SK-N-SH (cell line): ENCODE measurements around the gene ZNF20. TPM values are rescaled to one million over a fixed set of nuclear protein-coding genes. Genes with fewer than 3 reads are reported as not detected.
A peak's percentile ranks its signal among the peaks of the same experiment; 100 is the strongest.

Experiments
- CTCF ChIA-PET: fragments of 300-600, 350-600 bp; formaldehyde crosslinking; extraction: SDS; loops from one replicate; lab custom pipeline; 2021; lab: Yijun Ruan, JAX
- POLR2A ChIA-PET: fragments of 350-600 bp; sonication (Branson Sonifier 250); formaldehyde crosslinking; extraction: SDS; loops from one replicate; lab custom pipeline; 2020; ENCODE audit warnings: antibody characterized with exemption, inconsistent platforms; lab: Yijun Ruan, JAX
- DNase-seq: peaks from one replicate; pipeline ENCODE4 v3.0.0; 2012
- H2AFZ ChIP-seq: fragments of 200-600 bp; sonication (generic); 2 replicates; pipeline ENCODE4 v1.8.1; 2016; ENCODE audit warnings: antibody characterized with exemption, mild to moderate bottlenecking, low read depth
- H3F3A ChIP-seq: fragments of 200-600 bp; sonication (generic); replicated peaks from 2 replicates; pipeline ENCODE3; 2016; ENCODE audit warnings: antibody characterized with exemption, mild to moderate bottlenecking; ENCODE audit not compliant: insufficient read depth
- H3K27ac ChIP-seq, 2 experiments: fragments of 200-500 bp in 1 of 2; fragments of 200-600 bp in 1 of 2; sonication (Bioruptor generic) in 1 of 2; sonication (generic), shearing (Covaris generic) in 1 of 2; 2 replicates each; pipeline versions ENCODE4 v1.5.1 to v1.6.1; 2014 to 2016; ENCODE audit warnings: low read depth in 2 of 2, inconsistent platforms in 1 of 2, low read length in 1 of 2, mild to moderate bottlenecking in 1 of 2, mixed read lengths in 1 of 2
- H3K27me3 ChIP-seq: fragments of 200-600 bp; sonication (generic), shearing (Covaris generic); 2 replicates; pipeline ENCODE4 v1.6.1; 2016; ENCODE audit warnings: mixed run types; ENCODE audit not compliant: insufficient read depth
- H3K36me3 ChIP-seq, 2 experiments: fragments of 200-500 bp in 1 of 2; fragments of 200-600 bp in 1 of 2; sonication (Bioruptor generic) in 1 of 2; sonication (generic) in 1 of 2; replicated peaks in 1 of 2; 2 replicates each; pipeline versions ENCODE3 to v1.5.1; 2014 to 2016; ENCODE audit warnings: low read length in 1 of 2, mild to moderate bottlenecking in 1 of 2; ENCODE audit not compliant: insufficient read depth in 2 of 2, control insufficient read depth in 1 of 2
- H3K4me1 ChIP-seq, 2 experiments: fragments of 200-500 bp in 1 of 2; fragments of 200-600 bp in 1 of 2; sonication (Bioruptor generic) in 1 of 2; sonication (generic), shearing (Covaris generic) in 1 of 2; 2 replicates each; pipeline versions ENCODE4 v1.5.1 to v1.6.1; 2014 to 2016; ENCODE audit warnings: low read depth in 1 of 2, low read length in 1 of 2, mixed run types in 1 of 2; ENCODE audit not compliant: insufficient read depth in 2 of 2, control insufficient read depth in 1 of 2
- H3K4me2 ChIP-seq: fragments of 200-600 bp; sonication (generic), shearing (Covaris generic); 2 replicates; pipeline ENCODE4 v1.6.1; 2017; ENCODE audit warnings: mixed run types
- H3K4me3 ChIP-seq, 2 experiments: fragments of 200-500 bp in 1 of 2; fragments of 200-600 bp in 1 of 2; sonication (Bioruptor generic) in 1 of 2; sonication (generic), shearing (Covaris generic) in 1 of 2; 2 replicates each; pipeline versions ENCODE4 v1.5.1 to v1.8.1; 2014 to 2016; ENCODE audit warnings: low read depth in 2 of 2, inconsistent platforms in 1 of 2, low read length in 1 of 2, mild to moderate bottlenecking in 1 of 2, mixed read lengths in 1 of 2, moderate library complexity in 1 of 2
- H3K79me2 ChIP-seq: fragments of 200-600 bp; sonication (generic); 2 replicates; pipeline ENCODE4 v1.8.1; 2017; ENCODE audit warnings: mild to moderate bottlenecking; ENCODE audit not compliant: insufficient read depth
- H3K9ac ChIP-seq: fragments of 200-600 bp; sonication (generic); 2 replicates; pipeline ENCODE4 v1.6.1; 2017; ENCODE audit warnings: mixed run types
- H3K9me2 ChIP-seq: fragments of 200-600 bp; sonication (generic); 2 replicates; pipeline ENCODE4 v1.6.1; 2017; ENCODE audit warnings: mixed run types
- H3K9me3 ChIP-seq: fragments of 200-600 bp; sonication (generic); 2 replicates; pipeline ENCODE4 v1.6.1; 2017; ENCODE audit warnings: mixed run types, mild to moderate bottlenecking, moderate library complexity
- H4K20me1 ChIP-seq: fragments of 200-600 bp; sonication (generic); 2 replicates; pipeline ENCODE4 v1.6.1; 2017; ENCODE audit warnings: mild to moderate bottlenecking, mixed run types; ENCODE audit not compliant: insufficient read depth
- CTCF ChIP-seq: fragments of 200-600 bp; sonication (generic); IDR thresholded peaks from 2 replicates; pipeline ENCODE4 v1.6.1; 2017; ENCODE audit warnings: antibody characterized with exemption, mild to moderate bottlenecking, moderate library complexity
- ELF1 ChIP-seq: IDR thresholded peaks from 2 replicates; pipeline ENCODE4 v1.4.0; 2012
- FOSL2 ChIP-seq: IDR thresholded peaks from 2 replicates; pipeline ENCODE4 v1.4.0; 2012; ENCODE audit warnings: low read depth, mild to moderate bottlenecking, moderate library complexity, borderline replicate concordance
- FOXJ3 ChIP-seq: sonication (generic); formaldehyde crosslinking; IDR thresholded peaks from 2 replicates; pipeline ENCODE4 v1.5.1; 2020; ENCODE audit warnings: mild to moderate bottlenecking, missing genetic modification reagents
- FOXM1 ChIP-seq: IDR thresholded peaks from 2 replicates; pipeline ENCODE4 v1.4.0; 2012; ENCODE audit warnings: low read depth, mild to moderate bottlenecking
- JUND ChIP-seq: IDR thresholded peaks from 2 replicates; pipeline ENCODE4 v1.4.0; 2012
- MAX ChIP-seq: IDR thresholded peaks from 2 replicates; pipeline ENCODE4 v1.4.0; 2012; ENCODE audit warnings: low read depth
- MXI1 ChIP-seq: IDR thresholded peaks from 2 replicates; pipeline ENCODE4 v1.6.1; 2012; ENCODE audit warnings: mild to moderate bottlenecking, low read depth, low read length, improper control_type of control experiment
- NFIC ChIP-seq: IDR thresholded peaks from 2 replicates; pipeline ENCODE4 v1.4.0; 2012; ENCODE audit warnings: borderline replicate concordance
- NRF1 ChIP-seq: IDR thresholded peaks from 2 replicates; pipeline ENCODE4 v1.6.1; 2012; ENCODE audit warnings: low read depth, mild to moderate bottlenecking, low read length
- POLR2AphosphoS5 ChIP-seq: IDR thresholded peaks from 2 replicates; pipeline ENCODE4 v1.6.1; 2012; ENCODE audit warnings: low read depth, low read length
- RAD21 ChIP-seq: IDR thresholded peaks from 2 replicates; pipeline ENCODE4 v1.6.1; 2012; ENCODE audit warnings: mild to moderate bottlenecking, low read length
- RCOR1 ChIP-seq: fragments of 150-350 bp; IDR thresholded peaks from 2 replicates; pipeline ENCODE4 v1.6.1; 2017; ENCODE audit warnings: antibody characterized with exemption, low read length
- RFX5 ChIP-seq: IDR thresholded peaks from 2 replicates; pipeline ENCODE4 v1.6.1; 2012; ENCODE audit warnings: mild to moderate bottlenecking, improper control_type of control experiment, low read length
- RXRA ChIP-seq: IDR thresholded peaks from 2 replicates; pipeline ENCODE4 v1.4.0; 2012; ENCODE audit warnings: low read depth, mild to moderate bottlenecking, borderline replicate concordance
- SMC3 ChIP-seq: IDR thresholded peaks from 2 replicates; pipeline ENCODE4 v1.6.1; 2012; ENCODE audit warnings: low read depth, low read length, improper control_type of control experiment
- TCF12 ChIP-seq: IDR thresholded peaks from 2 replicates; pipeline ENCODE4 v1.4.0; 2012
- TEAD4 ChIP-seq: IDR thresholded peaks from 2 replicates; pipeline ENCODE4 v1.4.0; 2012; ENCODE audit warnings: mild to moderate bottlenecking, borderline replicate concordance; ENCODE audit not compliant: insufficient read depth
- USF1 ChIP-seq: IDR thresholded peaks from 2 replicates; pipeline ENCODE4 v1.4.0; 2012; ENCODE audit warnings: low read depth, borderline replicate concordance
- USF2 ChIP-seq: fragments of 150-350 bp; IDR thresholded peaks from 2 replicates; pipeline ENCODE4 v1.6.1; 2017; ENCODE audit warnings: antibody characterized with exemption, low read length, low read depth, borderline replicate concordance
- WGBS: methylation state at CpG from one replicate; pipeline ENCODE4 v1.1.6; 2017; ENCODE audit warnings: low lambda C conversion rate; 5-methylcytosine and 5-hydroxymethylcytosine counted together
- polyA plus RNA-seq, 3 experiments: library from polyadenylated mRNA; depleted of rRNA; stranded (reverse); fragments of >200 nt; gene quantifications; 2 replicates each; pipeline ENCODE4 v1.2.3, GENCODE V29; 2012

Gene ZNF20
- polyA plus RNA-seq, 1 of the 3 experiments (the other 2 are of a cell fraction): 1.8 TPM

GRCh38 chr19:12140545-12141404, 625 bp upstream of the ZNF20 start:
- Histone ChIP-seq H3K27me3 (no peaks in the 10 kb centered on the region), H3K27ac (peak overlapping the region; percentile 41 to 89), H3K4me2 (peak overlapping the region; percentile 86), H3K79me2 (peaks cover 40% of the 10 kb centered on the region), H4K20me1 (no peaks in the 10 kb centered on the region), H2AFZ (peak overlapping the region; percentile 69; the same call in 1 of the 2 replicates), H3K9me2 (no peaks in the 10 kb centered on the region), H3K9me3 (0 out of 2 replicates have a peak, but pooled peaks cover 4% of the 10 kb centered on the region), H3K36me3 (peaks cover 13 to 58% of the 10 kb centered on the region in 2 experiments), H3K9ac (no peak overlapping the region), H3K4me3 (peak overlapping the region; percentile 66 to 99), H3F3A (peaks cover 22% of the 10 kb centered on the region), H3K4me1 (peaks cover 0 to 8% of the 10 kb centered on the region in 2 experiments; a peak in 1 of 4 replicates)
- peak; percentile 80 for DNase-seq
- TF ChIP-seq NFIC (no peak), TEAD4 (no peak), JUND (no peak), RCOR1 (peak; percentile 44; the same call in 1 of the 2 replicates), CTCF (peak; percentile 79), FOXJ3 (CRISPR knock-in tag) (no peak), NRF1 (no peak), FOXM1 (no peak), RFX5 (no peak), MXI1 (peak; percentile 76; the same call in 1 of the 2 replicates), RAD21 (peak; percentile 93), SMC3 (peak; percentile 82), TCF12 (peak; percentile 17; the same call in 1 of the 2 replicates), MAX (peak; percentile 36; the same call in 1 of the 2 replicates), POLR2AphosphoS5 (peak; percentile 26; the same call in 1 of the 2 replicates), RXRA (no peak), USF2 (no peak), USF1 (no peak), FOSL2 (no peak), ELF1 (no peak)
- CTCF ChIA-PET: interaction anchor here (0.6 to 3.4 kb wide), 44 partner anchors 9 to 360 kb away, joined by 3 to 78 read pairs (median 6); partner anchors contain the start of genes ZNF433, ZNF443, ZNF491 and ZNF625
- POLR2A ChIA-PET: interaction anchor here (0.6 to 1.6 kb wide), 17 partner anchors 15 to 343 kb away, joined by 3 to 12 read pairs (median 3); partner anchors contain the start of genes ZNF433, ZNF442, ZNF443 and ZNF563
- WGBS: 26% methylated on average over 17 of the region's 17 CpGs
